Fibroblast of skin of left biceps (primary cell): ENCODE data around the gene PANK2.
"Not testable (repeated sequence)": the region's sequence is repeated elsewhere in the genome, so short reads cannot be mapped to it uniquely, and the experiment has no call there.

Experiments
- DNase-seq, 2 experiments: peaks; one replicate each; pipeline ENCODE4 v3.0.0-alpha.2; 2013; ENCODE audit warnings: low read depth in 2 of 2

Gene PANK2

GRCh38 chr20:3927486-3928291, 38.5 kb downstream of the PANK2 start:
- DNase-seq = no peak

- DNase-seq = peak in 1 of 2 experiments; percentile 7
Observed at GRCh38 chr20:3929713-3930060, 40.5 kb downstream of the PANK2 start.

GRCh38 chr20:3930265-3931206, 41.3 kb downstream of the PANK2 start:
- no peak for DNase-seq

GRCh38 chr20:3931664-3932063, 42.5 kb downstream of the PANK2 start:
- no peak for DNase-seq

- no peak for DNase-seq
Observed at GRCh38 chr20:3932277-3932676, 43.1 kb downstream of the PANK2 start.

GRCh38 chr20:3932681-3933080, 43.5 kb downstream of the PANK2 start:
- no peak for DNase-seq

- DNase-seq = no peak
Observed at GRCh38 chr20:3933218-3933617, 44.0 kb downstream of the PANK2 start.

- DNase-seq = no peak
Observed at GRCh38 chr20:3934624-3935023, 45.4 kb downstream of the PANK2 start.

- no peak for DNase-seq
Observed at GRCh38 chr20:3935295-3935955, 46.2 kb downstream of the PANK2 start.

- DNase-seq = no peak
Observed at GRCh38 chr20:3935956-3936340, 46.8 kb downstream of the PANK2 start.

- no peak for DNase-seq
Observed at GRCh38 chr20:3937618-3938017, 48.4 kb downstream of the PANK2 start.

- no peak for DNase-seq
Observed at GRCh38 chr20:3940905-3941304, 51.7 kb downstream of the PANK2 start.

- DNase-seq = not testable (repeated sequence)
Observed at GRCh38 chr20:3946666-3947065, 57.5 kb downstream of the PANK2 start.

- DNase-seq = no peak
Observed at GRCh38 chr20:3964719-3965118, 75.5 kb downstream of the PANK2 start.

- DNase-seq = no peak
Observed at GRCh38 chr20:3966571-3966970, 77.4 kb downstream of the PANK2 start.

- DNase-seq = no peak
Observed at GRCh38 chr20:3970016-3970415, 80.8 kb downstream of the PANK2 start.

- DNase-seq = no peak
Observed at GRCh38 chr20:3971145-3971544, 82.0 kb downstream of the PANK2 start.

GRCh38 chr20:3972161-3972560, 83.0 kb downstream of the PANK2 start:
- no peak for DNase-seq

GRCh38 chr20:3972631-3973030, 83.4 kb downstream of the PANK2 start:
- not testable (repeated sequence) for DNase-seq

- DNase-seq = no peak
Observed at GRCh38 chr20:3973705-3974104, 84.5 kb downstream of the PANK2 start.

GRCh38 chr20:3976511-3976910, 87.3 kb downstream of the PANK2 start:
- DNase-seq = no peak
